DLD1 (cell line): ENCODE results near the gene SPN.
"Not testable (repeated sequence)": the region's sequence is repeated elsewhere in the genome, so short reads cannot be mapped to it uniquely, and the experiment has no call there.

Source experiments
- in situ Hi-C: cut with HindIII; loops from 2 replicates; pipeline ENCODE4 v1.10.0; 2017; ENCODE audit warnings: low sequenced_read_pairs

The SPN gene

GRCh38 chr16:29663016-29663806 lies at the start of gene SPN:
SPN (plus strand) TSS chr16:29663247; CDS start chr16:29663729, 482 bp downstream.
- in situ Hi-C loops, result no loop called here

- in situ Hi-C loops, result not testable (repeated sequence)
Measured at GRCh38 chr16:29613307-29614057, 49.6 kb upstream of the SPN start.

GRCh38 chr16:29614691-29615314 lies 48.2 kb upstream of the SPN start:
- in situ Hi-C loops, result not testable (repeated sequence)

GRCh38 chr16:29616127-29616526 lies 46.9 kb upstream of the SPN start:
- in situ Hi-C loops, result not testable (repeated sequence)

- in situ Hi-C loops, result not testable (repeated sequence)
Measured at GRCh38 chr16:29620591-29620990, 42.5 kb upstream of the SPN start.

- in situ Hi-C loops, result not testable (repeated sequence)
Measured at GRCh38 chr16:29622738-29623137, 40.3 kb upstream of the SPN start.

GRCh38 chr16:29623253-29623652 lies 39.8 kb upstream of the SPN start:
- in situ Hi-C loops, result not testable (repeated sequence)

- in situ Hi-C loops, result not testable (repeated sequence)
Measured at GRCh38 chr16:29625114-29625513, 37.9 kb upstream of the SPN start.

- in situ Hi-C loops, result not testable (repeated sequence)
Measured at GRCh38 chr16:29626778-29627331, 36.2 kb upstream of the SPN start.

GRCh38 chr16:29627661-29628075 lies 35.4 kb upstream of the SPN start:
- in situ Hi-C loops, result not testable (repeated sequence)

GRCh38 chr16:29628707-29629106 lies 34.3 kb upstream of the SPN start:
- in situ Hi-C loops, result not testable (repeated sequence)

GRCh38 chr16:29629318-29629717 lies 33.7 kb upstream of the SPN start:
- in situ Hi-C loops, result not testable (repeated sequence)

GRCh38 chr16:29631658-29632057 lies 31.4 kb upstream of the SPN start:
- in situ Hi-C loops, result not testable (repeated sequence)

- in situ Hi-C loops, result not testable (repeated sequence)
Measured at GRCh38 chr16:29635902-29636301, 27.1 kb upstream of the SPN start.

GRCh38 chr16:29636368-29636767 lies 26.7 kb upstream of the SPN start:
- in situ Hi-C loops, result not testable (repeated sequence)

- in situ Hi-C loops, result not testable (repeated sequence)
Measured at GRCh38 chr16:29638751-29639150, 24.3 kb upstream of the SPN start.

- in situ Hi-C loops, result no loop called here
Measured at GRCh38 chr16:29641561-29641960, 21.5 kb upstream of the SPN start.

GRCh38 chr16:29643596-29643995 lies 19.5 kb upstream of the SPN start:
- in situ Hi-C loops, result no loop called here

- in situ Hi-C loops, result no loop called here
Measured at GRCh38 chr16:29644338-29644857, 18.6 kb upstream of the SPN start.

GRCh38 chr16:29644973-29645693 lies 17.9 kb upstream of the SPN start:
- in situ Hi-C loops, result no loop called here
